ENCODE results near the gene HDDC2.

The HDDC2 gene

GRCh38 chr6:125245109-125245508 is 56.7 kb downstream of the HDDC2 start:
- DNase-seq (ENCODE audit: low read depth in 3 of 3, low spot score in 1 of 3): no peak

DNA sequence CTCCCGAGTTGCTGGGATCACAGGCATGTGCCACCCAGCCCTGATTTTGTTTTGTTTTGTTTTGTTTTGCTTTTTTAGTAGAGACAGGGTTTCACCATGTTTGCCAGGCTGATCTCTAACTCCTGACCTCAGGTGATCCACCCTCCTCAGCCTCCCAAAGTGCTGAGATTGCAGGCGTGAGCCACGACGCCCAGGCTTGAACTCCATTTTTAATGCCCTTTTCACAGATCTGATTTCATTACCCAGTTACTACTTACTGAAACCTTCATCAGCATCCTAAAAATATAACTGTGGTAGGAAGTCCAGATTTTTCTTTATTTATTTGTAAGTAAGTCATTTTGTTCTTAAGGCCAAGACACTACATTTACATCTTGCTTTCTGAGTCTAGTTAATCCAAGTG is 64.0 kb downstream of the HDDC2 start:
- no peak for DNase-seq (ENCODE audit: low read depth in 3 of 3, low spot score in 1 of 3)

GRCh38 chr6:125236536-125237327 is 65.0 kb downstream of the HDDC2 start:
- no peak for DNase-seq (ENCODE audit: low read depth in 3 of 3, low spot score in 1 of 3)

- DNase-seq (ENCODE audit: low read depth in 3 of 3, low spot score in 1 of 3): no peak
Measured at GRCh38 chr6:125233202-125233601, 68.6 kb downstream of the HDDC2 start.

GRCh38 chr6:125232466-125232865 is 69.3 kb downstream of the HDDC2 start:
- no peak for DNase-seq (ENCODE audit: low read depth in 3 of 3, low spot score in 1 of 3)

GRCh38 chr6:125231574-125232343 is 70.0 kb downstream of the HDDC2 start:
- DNase-seq (ENCODE audit: low read depth in 3 of 3, low spot score in 1 of 3): no peak

GRCh38 chr6:125231133-125231532 is 70.6 kb downstream of the HDDC2 start:
- no peak for DNase-seq (ENCODE audit: low read depth in 3 of 3, low spot score in 1 of 3)

- DNase-seq (ENCODE audit: low read depth in 3 of 3, low spot score in 1 of 3): no peak
Measured at GRCh38 chr6:125230674-125231073, 71.1 kb downstream of the HDDC2 start.

GRCh38 chr6:125228981-125229479 is 72.7 kb downstream of the HDDC2 start:
- no peak for DNase-seq (ENCODE audit: low read depth in 3 of 3, low spot score in 1 of 3)

DNA sequence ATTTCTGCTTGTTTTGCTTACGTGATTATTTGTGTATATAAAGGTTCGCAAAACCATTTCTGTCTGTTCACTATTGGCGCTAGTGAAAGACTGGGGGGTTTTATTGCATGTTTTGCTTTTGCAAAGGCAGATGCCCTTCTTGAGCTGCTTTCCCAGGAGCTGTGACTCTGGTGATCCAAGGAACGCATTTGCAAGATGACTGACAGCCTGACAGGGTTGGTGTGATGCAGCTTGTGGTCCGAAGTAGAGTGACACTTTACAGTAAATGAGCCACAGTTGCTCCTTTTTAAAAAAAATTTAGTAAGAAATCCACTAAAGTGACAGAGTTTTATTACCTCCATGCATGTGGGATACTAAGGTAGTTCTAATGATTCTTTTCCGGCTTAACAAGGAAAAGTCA is 74.5 kb downstream of the HDDC2 start:
- no peak for DNase-seq (ENCODE audit: low read depth in 3 of 3, low spot score in 1 of 3)
